ENCODE data around the gene PAPPA.
A peak's percentile ranks its signal among the peaks of the same experiment; 100 is the strongest.

The PAPPA gene

DNA sequence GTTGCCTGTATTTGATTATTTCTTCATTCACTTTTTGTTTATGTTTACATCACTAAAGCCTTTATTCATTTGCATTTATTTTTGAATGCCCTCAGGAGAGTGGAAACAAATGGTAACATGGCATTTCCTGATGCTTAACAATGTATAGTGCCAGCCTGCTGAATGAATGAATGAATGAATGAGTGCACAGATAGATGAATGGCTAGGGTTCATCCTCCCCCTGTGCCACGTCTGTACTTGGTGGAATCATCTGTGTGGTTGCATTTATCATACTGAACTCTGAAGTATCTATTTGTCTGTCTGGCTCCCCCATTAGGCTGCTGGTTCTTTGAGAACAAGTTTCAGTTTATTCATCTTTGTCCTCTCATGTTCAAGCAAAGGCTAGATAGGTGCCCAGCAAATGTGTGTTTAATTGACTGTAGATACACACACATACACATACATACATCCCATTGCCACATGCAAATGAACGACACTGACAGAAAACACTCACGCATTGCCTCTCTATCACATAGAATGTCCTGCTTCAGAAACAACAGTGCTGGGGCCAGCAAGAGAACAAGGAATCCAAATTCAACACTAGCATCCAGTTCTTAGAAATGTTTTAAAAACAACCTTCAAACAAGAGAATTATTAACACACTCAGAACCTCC is 150.4 kb downstream of the PAPPA start:
- TF ChIP-seq CTCF (IDR thresholded peaks at IDR 0.05; ENCODE audit: low read depth, low read length, missing control alignments) = no peak
- no peak for DNase-seq (ENCODE audit: extremely low read depth, low read depth)
- H3K4me3 ChIP-seq (replicated peaks; ENCODE audit: low read depth, low read length) = no peak overlapping the region

- no peak overlapping the region for H3K4me3 ChIP-seq (replicated peaks; ENCODE audit: low read depth, low read length)
- TF ChIP-seq CTCF (IDR thresholded peaks at IDR 0.05; ENCODE audit: low read depth, low read length, missing control alignments) = no peak
- no peak for DNase-seq (ENCODE audit: extremely low read depth, low read depth)
Observed at GRCh38 chr9:116304761-116305160, 151.2 kb downstream of the PAPPA start.

DNA sequence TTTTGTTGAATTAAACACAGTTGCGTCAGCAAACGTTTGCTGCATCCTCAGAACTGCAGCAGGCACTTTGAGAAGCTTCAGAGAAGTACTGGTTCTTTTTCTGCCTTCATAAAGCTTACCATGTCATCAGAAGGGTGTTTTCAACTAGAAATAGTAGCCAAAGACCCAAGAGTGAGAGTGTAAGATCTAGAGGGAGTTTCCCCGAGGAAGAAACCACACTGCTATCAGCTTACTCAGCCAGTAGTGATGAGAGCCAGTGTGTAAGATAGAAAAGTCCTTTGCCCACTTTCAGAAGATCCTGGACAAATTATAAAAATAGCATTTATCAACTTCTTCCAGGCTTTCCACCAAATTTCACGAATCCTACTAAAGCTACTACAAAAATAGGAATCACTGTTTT is 154.5 kb downstream of the PAPPA start:
- DNase-seq (ENCODE audit: extremely low read depth, low read depth) = no peak
- no peak overlapping the region for H3K4me3 ChIP-seq (replicated peaks; ENCODE audit: low read depth, low read length)
- TF ChIP-seq CTCF (IDR thresholded peaks at IDR 0.05; ENCODE audit: low read depth, low read length, missing control alignments) = no peak

DNA sequence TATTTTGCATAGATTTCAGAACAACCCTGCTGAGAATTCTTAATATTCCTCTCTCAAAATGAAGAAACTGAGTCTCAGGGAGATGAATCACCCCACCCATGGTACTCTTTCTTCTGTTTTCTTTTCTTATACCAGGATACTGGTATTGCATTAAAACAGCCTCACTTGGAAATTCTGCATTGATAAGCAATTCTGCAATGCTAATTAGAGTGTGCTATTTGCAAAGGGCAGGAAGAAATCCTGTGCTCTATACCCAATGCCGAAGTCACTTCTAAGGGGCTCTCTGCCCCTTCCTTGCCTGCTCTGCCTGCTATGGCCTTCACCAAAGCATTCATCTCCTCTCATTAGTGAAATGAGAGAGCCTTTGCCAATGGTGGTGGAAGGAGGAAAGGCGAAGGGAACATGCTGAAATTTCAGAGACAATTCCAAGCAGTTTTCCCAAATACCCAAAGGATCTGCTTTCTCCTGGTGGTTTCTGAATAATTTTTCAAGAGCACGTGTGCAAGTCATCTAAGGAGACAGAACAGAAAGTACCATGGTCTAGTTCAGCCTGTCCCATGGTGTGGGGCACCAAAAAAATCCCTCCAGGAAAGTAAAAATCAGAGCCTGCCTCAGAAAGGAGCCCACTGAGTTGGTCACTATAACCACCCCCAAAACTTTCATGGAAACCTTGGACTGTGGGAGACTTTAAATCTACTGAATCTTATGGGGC is 156.5 kb downstream of the PAPPA start:
- H3K4me3 ChIP-seq (replicated peaks; ENCODE audit: low read depth, low read length) = no peak overlapping the region
- no peak for DNase-seq (ENCODE audit: extremely low read depth, low read depth)
- TF ChIP-seq CTCF (IDR thresholded peaks at IDR 0.05; ENCODE audit: low read depth, low read length, missing control alignments) = no peak

- no peak overlapping the region for H3K4me3 ChIP-seq (replicated peaks; ENCODE audit: low read depth, low read length)
- DNase-seq (ENCODE audit: extremely low read depth, low read depth) = no peak
- TF ChIP-seq CTCF (IDR thresholded peaks at IDR 0.05; ENCODE audit: low read depth, low read length, missing control alignments) = no peak
Observed at GRCh38 chr9:116312221-116312620, 158.6 kb downstream of the PAPPA start.

DNA sequence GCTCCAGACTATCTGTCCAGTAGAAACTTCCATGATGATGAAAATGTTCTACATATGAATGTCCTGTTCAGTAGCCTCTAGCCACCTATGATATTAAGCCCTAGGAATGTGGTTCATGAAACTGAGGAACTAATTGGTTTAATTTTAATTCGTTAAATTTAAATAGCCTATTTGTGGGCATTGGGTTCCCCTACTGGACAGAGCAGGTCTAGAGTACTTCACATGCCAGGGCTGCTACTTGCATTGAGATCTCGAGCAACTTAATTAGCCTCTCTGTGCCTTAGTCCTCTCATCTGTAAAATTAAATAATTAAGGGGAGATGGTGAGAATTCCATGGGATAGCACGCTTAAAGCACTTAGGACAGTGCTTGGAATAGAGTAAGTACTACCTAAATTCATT is 160.0 kb downstream of the PAPPA start:
- DNase-seq (ENCODE audit: extremely low read depth, low read depth) = no peak
- peak; percentile 6 for TF ChIP-seq CTCF (IDR thresholded peaks at IDR 0.05; ENCODE audit: low read depth, low read length, missing control alignments)
- no peak overlapping the region for H3K4me3 ChIP-seq (replicated peaks; ENCODE audit: low read depth, low read length)
